IMR-90 (cell line): Measurements from ENCODE around the gene TREH. TPM values are rescaled to one million over a fixed set of nuclear protein-coding genes. Genes with fewer than 3 reads are reported as not detected.

Experiments used
- ATAC-seq: fragments of 200-7000 bp; cut with Tn5 transposase; 2 replicates; pipeline ENCODE4 v1.9.1; 2020; ENCODE audit warnings: low read depth, mild to moderate bottlenecking, moderate library complexity
- BruUV-seq: library from RNA; stranded (reverse); fragments of 400-500 nt; replicated peaks from 2 replicates; lab custom pipeline; 2021; lab: Mats Ljungman, UMichigan
- CTCF ChIA-PET: fragments of 300-600 bp; formaldehyde crosslinking; extraction: SDS; loops from one replicate; lab custom pipeline; 2021; ENCODE audit warnings: antibody characterized with exemption; lab: Yijun Ruan, JAX
- POLR2A ChIA-PET: fragments of 300-600 bp; sonication (Branson Sonifier 250); formaldehyde crosslinking; loops from one replicate; lab custom pipeline; 2022; ENCODE audit warnings: antibody characterized with exemption; ENCODE audit not compliant: unreplicated experiment; lab: Charles Lee
- DNase-seq: peaks from one replicate; pipeline ENCODE4 v3.0.0; 2013
- H2AFZ ChIP-seq: replicated peaks from 2 replicates; pipeline ENCODE3; 2013; ENCODE audit warnings: low read length, mild to moderate bottlenecking; ENCODE audit not compliant: poor library complexity
- H2AK5ac ChIP-seq: 2 replicates; pipeline ENCODE4 v1.6.1; 2013; ENCODE audit warnings: low read depth, low read length, inconsistent platforms
- H2AK9ac ChIP-seq: replicated peaks from 2 replicates; pipeline ENCODE3; 2013; ENCODE audit warnings: mild to moderate bottlenecking, low read depth, low read length, moderate library complexity; ENCODE audit not compliant: poor library complexity
- H2BK120ac ChIP-seq: 2 replicates; pipeline ENCODE4 v1.6.1; 2013; ENCODE audit warnings: low read depth, low read length, inconsistent platforms
- H2BK15ac ChIP-seq: 3 replicates; pipeline ENCODE4 v1.6.1; 2013; ENCODE audit warnings: low read depth, low read length, inconsistent platforms
- H2BK20ac ChIP-seq: 2 replicates; pipeline ENCODE4 v1.6.1; 2013; ENCODE audit warnings: low read depth, mild to moderate bottlenecking, inconsistent platforms, low read length, moderate library complexity
- H2BK5ac ChIP-seq: 2 replicates; pipeline ENCODE4 v1.6.1; 2013; ENCODE audit warnings: mild to moderate bottlenecking, low read depth, low read length, inconsistent platforms; ENCODE audit not compliant: poor library complexity, severe bottlenecking
- H3K14ac ChIP-seq: replicated peaks from 2 replicates; pipeline ENCODE4 v1.6.1; 2013; ENCODE audit warnings: low read depth, low read length, inconsistent platforms
- H3K18ac ChIP-seq: 2 replicates; pipeline ENCODE4 v1.6.1; 2013; ENCODE audit warnings: low read depth, low read length, control low read depth
- H3K23ac ChIP-seq: 2 replicates; pipeline ENCODE4 v1.6.1; 2013; ENCODE audit warnings: low read depth, low read length, inconsistent platforms
- H3K27ac ChIP-seq: 2 replicates; pipeline ENCODE4 v1.5.1; 2013; ENCODE audit warnings: mild to moderate bottlenecking, control low read depth, low read length; ENCODE audit not compliant: insufficient read depth
- H3K27me3 ChIP-seq: 2 replicates; pipeline ENCODE4 v1.6.1; 2013; ENCODE audit warnings: low read length; ENCODE audit not compliant: control insufficient read depth, insufficient read depth
- H3K36me3 ChIP-seq: 2 replicates; pipeline ENCODE4 v1.6.1; 2013; ENCODE audit warnings: low read length, mixed read lengths; ENCODE audit not compliant: control insufficient read depth, insufficient read depth
- H3K4ac ChIP-seq: 2 replicates; pipeline ENCODE4 v1.6.1; 2013; ENCODE audit warnings: low read depth, low read length, inconsistent platforms
- H3K4me1 ChIP-seq: 2 replicates; pipeline ENCODE4 v1.6.1; 2013; ENCODE audit warnings: low read length, mixed read lengths; ENCODE audit not compliant: control insufficient read depth, insufficient read depth
- H3K4me2 ChIP-seq: 2 replicates; pipeline ENCODE4 v1.6.1; 2013; ENCODE audit warnings: low read depth, mild to moderate bottlenecking, control low read depth, low read length, moderate library complexity
- H3K4me3 ChIP-seq: 2 replicates; pipeline ENCODE4 v1.5.1; 2013; ENCODE audit warnings: low read depth, mild to moderate bottlenecking, control low read depth, low read length, moderate library complexity; ENCODE audit not compliant: insufficient read depth
- H3K56ac ChIP-seq: 2 replicates; pipeline ENCODE4 v1.6.1; 2013; ENCODE audit warnings: low read length, inconsistent platforms; ENCODE audit not compliant: insufficient read depth; ENCODE audit errors: extremely low read depth
- H3K79me1 ChIP-seq, 2 experiments: 2 replicates each; pipeline ENCODE4 v1.6.1; 2013; ENCODE audit warnings: low read length in 2 of 2, inconsistent platforms in 1 of 2, low read depth in 1 of 2
- H3K9ac ChIP-seq: 2 replicates; pipeline ENCODE4 v1.6.1; 2013; ENCODE audit warnings: low read depth, low read length, control low read depth
- H3K9me1 ChIP-seq: 2 replicates; pipeline ENCODE4 v1.6.1; 2013; ENCODE audit warnings: low read length, inconsistent platforms; ENCODE audit not compliant: insufficient read depth
- H3K9me3 ChIP-seq: 2 replicates; pipeline ENCODE4 v1.6.1; 2013; ENCODE audit warnings: low read length; ENCODE audit not compliant: control insufficient read depth, insufficient read depth
- H4K20me1 ChIP-seq: 2 replicates; pipeline ENCODE4 v1.6.1; 2013; ENCODE audit warnings: low read length, inconsistent platforms; ENCODE audit not compliant: insufficient read depth
- H4K5ac ChIP-seq: 2 replicates; pipeline ENCODE4 v1.6.1; 2013; ENCODE audit warnings: mild to moderate bottlenecking, low read depth, low read length, control low read depth
- H4K8ac ChIP-seq, 2 experiments: 2 replicates each; pipeline ENCODE4 v1.6.1; 2013; ENCODE audit warnings: low read depth in 2 of 2, low read length in 2 of 2, control low read depth in 1 of 2, inconsistent platforms in 1 of 2
- H4K91ac ChIP-seq: 2 replicates; pipeline ENCODE4 v1.6.1; 2013; ENCODE audit warnings: low read depth, low read length, inconsistent platforms; ENCODE audit not compliant: insufficient read depth
- RCOR1 ChIP-seq: IDR thresholded peaks from 2 replicates; pipeline ENCODE4 v1.6.1; 2012; ENCODE audit warnings: mild to moderate bottlenecking, low read length, improper control_type of control experiment; ENCODE audit not compliant: insufficient replicate concordance
- WGBS, 2 experiments: methylation state at CpG; one replicate each; pipeline versions ENCODE4 v1.1.5 to v1.1.7; 2013; ENCODE audit warnings: missing lambda C conversion rate in 2 of 2; ENCODE audit not compliant: insufficient read length in 1 of 2; ENCODE audit errors: extremely low coverage in 2 of 2; 5-methylcytosine and 5-hydroxymethylcytosine counted together
- dilution Hi-C: fragments of 300-500 bp; cut with HindIII; formaldehyde crosslinking; loops from one replicate; pipeline ENCODE4 v1.14.3; 2018; ENCODE audit warnings: low sequenced_read_pairs; ENCODE audit not compliant: unreplicated experiment
- in situ Hi-C: fragments of 300-500 bp; cut with MboI; formaldehyde crosslinking; loops from 3 replicates; pipeline ENCODE4 v1.14.3; 2019; ENCODE audit warnings: low sequenced_read_pairs, inconsistent platforms, mixed read lengths
- intact Hi-C: fragments of 100-400 bp; cut with micrococcal nuclease; formaldehyde crosslinking; loops from 2 replicates; pipeline ENCODE4 v1.10.0; 2022
- polyA plus RNA-seq, 3 experiments: library from polyadenylated mRNA; depleted of rRNA; stranded (reverse); fragments of >200 nt; gene quantifications; 2 replicates each; pipeline ENCODE4 v1.2.3, GENCODE V29; 2012; ENCODE audit warnings: low replicate concordance in 1 of 3
- total RNA-seq: library from RNA; depleted of rRNA; stranded (reverse); fragments of >200 nt; gene quantifications from 2 replicates; pipeline ENCODE4 v1.2.3, GENCODE V29; 2012

Gene TREH
- total and polyA plus RNA-seq, 2 of the 4 experiments (the other 2 are of a cell fraction) = not detected

- Histone ChIP-seq H3K79me1 (peaks cover 26 to 58% of the 10 kb centered on the region in 2 experiments), H3K18ac (no peak overlapping the region), H2AK5ac (no peak overlapping the region), H2AK9ac (no peak overlapping the region), H2AFZ (no peak overlapping the region), H2BK120ac (no peak overlapping the region), H3K36me3 (peaks cover 76% of the 10 kb centered on the region), H3K23ac (no peak overlapping the region), H3K56ac (no peak overlapping the region), H3K9me3 (no peaks in the 10 kb centered on the region), H3K4me3 (no peak overlapping the region), H3K9me1 (no peaks in the 10 kb centered on the region), H3K27me3 (no peaks in the 10 kb centered on the region), H2BK20ac (no peak overlapping the region), H4K8ac (no peak overlapping the region), H3K4me2 (no peak overlapping the region), H2BK5ac (no peak overlapping the region), H3K9ac (no peak overlapping the region), H3K4me1 (no peaks in the 10 kb centered on the region), H4K5ac (no peak overlapping the region), H4K91ac (no peak overlapping the region), H4K20me1 (peaks cover 19% of the 10 kb centered on the region), H3K4ac (no peak overlapping the region), H2BK15ac (no peak overlapping the region), H3K27ac (no peak overlapping the region), H3K14ac (no peak overlapping the region)
- no TSS peak for BruUV-seq
- ChIA-PET CTCF (no interaction called here), POLR2A (no interaction called here)
- dilution Hi-C loops (no loop called here), in situ Hi-C loops (no loop called here), intact Hi-C loops (no loop called here)
- no peak for DNase-seq
- TF ChIP-seq RCOR1 = no peak
- no CpG with 5 or more reads among the region's 3 CpGs for WGBS, 2 experiments
- ATAC-seq = no peak
Measured at GRCh38 chr11:118651820-118652219, 27.6 kb downstream of the TREH start.
